B cell (primary cell): Measurements from ENCODE around the gene TNRC6B. TPM values are rescaled to one million over a fixed set of nuclear protein-coding genes. Genes with fewer than 3 reads are reported as not detected.

Experiments used
- ATAC-seq: fragments of 200-7000 bp; cut with Tn5 transposase; one replicate; pipeline ENCODE4 v1.10.0; 2021; ENCODE audit warnings: low read depth, mild to moderate bottlenecking, moderate number of reproducible peaks, moderate library complexity
- CTCF ChIA-PET: fragments of 350-600 bp; sonication (Branson Sonifier 250); formaldehyde crosslinking; loops from one replicate; lab custom pipeline; 2021; ENCODE audit warnings: antibody characterized with exemption, inconsistent platforms; lab: Charles Lee
- POLR2A ChIA-PET: fragments of 350-600 bp; sonication (Branson Sonifier 250); formaldehyde crosslinking; loops from one replicate; lab custom pipeline; 2021; ENCODE audit warnings: antibody characterized with exemption; lab: Charles Lee
- DNase-seq: peaks from one replicate; pipeline ENCODE4 v3.0.0; 2013
- H2AFZ ChIP-seq: 2 replicates; pipeline ENCODE4 v1.6.1; 2012; ENCODE audit warnings: mild to moderate bottlenecking, low read depth, low read length; ENCODE audit not compliant: insufficient read depth, poor library complexity, severe bottlenecking
- H3K27ac ChIP-seq, 2 donors: 1 replicate in 1 of 2; 2 replicates in 1 of 2; pipeline ENCODE4 v1.5.1; 2012 to 2013; ENCODE audit warnings: low read length in 2 of 2, mild to moderate bottlenecking in 2 of 2, moderate library complexity in 1 of 2
- H3K27me3 ChIP-seq, 4 experiments: fragments of 200-600 bp in 1 of 4; sonication (generic) in 1 of 4; replicated peaks in 1 of 4; 1 replicate in 2 of 4; 2 replicates in 2 of 4; pipeline versions ENCODE4 v1.6.1 to v1.7.0; 2013 to 2016; ENCODE audit warnings: low read length in 3 of 4, mild to moderate bottlenecking in 2 of 4, mixed read lengths in 1 of 4, moderate library complexity in 1 of 4; ENCODE audit not compliant: insufficient read depth in 4 of 4, control insufficient read depth in 3 of 4; ENCODE audit errors: control extremely low read depth in 1 of 4
- H3K36me3 ChIP-seq, 2 experiments: replicated peaks in 1 of 2; 1 replicate in 1 of 2; 2 replicates in 1 of 2; pipeline versions ENCODE4 v1.6.1 to v1.7.1; 2013; ENCODE audit warnings: low read length in 1 of 2; ENCODE audit not compliant: insufficient read depth in 2 of 2, control insufficient read depth in 1 of 2; ENCODE audit errors: control extremely low read depth in 1 of 2, extremely low read depth in 1 of 2
- H3K4me1 ChIP-seq, 2 donors: fragments of 200-600 bp in 1 of 2; sonication (generic) in 1 of 2; 1 replicate in 1 of 2; 2 replicates in 1 of 2; pipeline versions ENCODE4 v1.5.1 to v1.6.1; 2013 to 2017; ENCODE audit warnings: low read length in 2 of 2; ENCODE audit not compliant: control insufficient read depth in 2 of 2, insufficient read depth in 2 of 2
- H3K4me2 ChIP-seq: replicated peaks from 2 replicates; pipeline ENCODE3; 2012; ENCODE audit warnings: mild to moderate bottlenecking, low read depth, low read length; ENCODE audit not compliant: poor library complexity, severe bottlenecking
- H3K4me3 ChIP-seq, 5 experiments: fragments of 200-600 bp in 1 of 5; sonication (generic) in 1 of 5; 1 replicate in 3 of 5; 2 replicates in 2 of 5; pipeline versions ENCODE4 v1.5.1 to v1.7.0; 2011 to 2016; ENCODE audit warnings: low read length in 4 of 5, mild to moderate bottlenecking in 4 of 5, low read depth in 2 of 5, control low read depth in 1 of 5, moderate library complexity in 1 of 5; ENCODE audit not compliant: insufficient read depth in 1 of 5; ENCODE audit errors: control extremely low read depth in 1 of 5, extremely low read depth in 1 of 5
- H3K79me2 ChIP-seq: fragments of 200-600 bp; sonication (generic); one replicate; pipeline ENCODE4 v1.6.0; 2016; ENCODE audit warnings: low read length; ENCODE audit not compliant: control insufficient read depth, insufficient read depth
- H3K9ac ChIP-seq: fragments of 200-600 bp; sonication (generic); 2 replicates; pipeline ENCODE4 v1.6.1; 2017; ENCODE audit warnings: mild to moderate bottlenecking, low read length, moderate library complexity
- H3K9me3 ChIP-seq, 3 donors: one replicate each; pipeline versions ENCODE4 v1.6.1 to v1.7.1; 2013; ENCODE audit warnings: low read length in 2 of 3; ENCODE audit not compliant: control insufficient read depth in 2 of 3, insufficient read depth in 1 of 3; ENCODE audit errors: control extremely low read depth in 1 of 3
- H4K20me1 ChIP-seq: 2 replicates; pipeline ENCODE4 v1.6.0; 2012; ENCODE audit warnings: mild to moderate bottlenecking, low read length; ENCODE audit not compliant: insufficient read depth, control insufficient read depth, poor library complexity, severe bottlenecking
- H3K27ac Mint-ChIP-seq: one replicate; pipeline ENCODE4 v1.8.0; 2021; ENCODE audit warnings: mixed read lengths
- H3K27me3 Mint-ChIP-seq: one replicate; pipeline ENCODE4 v1.8.0; 2021; ENCODE audit warnings: mixed read lengths
- H3K4me1 Mint-ChIP-seq: one replicate; pipeline ENCODE4 v1.8.0; 2021; ENCODE audit warnings: mixed read lengths
- H3K4me3 Mint-ChIP-seq: one replicate; pipeline ENCODE4 v1.8.0; 2021; ENCODE audit warnings: mixed read lengths
- H3K9me3 Mint-ChIP-seq: one replicate; pipeline ENCODE4 v1.8.0; 2022; ENCODE audit warnings: mixed read lengths; ENCODE audit not compliant: insufficient read depth
- CTCF ChIP-seq: fragments of 200-600 bp; IDR thresholded peaks from one replicate; pipeline ENCODE4 v1.8.0; 2022; ENCODE audit warnings: antibody characterized with exemption, mild to moderate bottlenecking
- EZH2 ChIP-seq: IDR thresholded peaks from 2 replicates; pipeline ENCODE4 v1.6.1; 2012; ENCODE audit warnings: borderline replicate concordance, low read depth, mild to moderate bottlenecking, moderate library complexity, low read length; ENCODE audit not compliant: insufficient read depth, poor library complexity, severe bottlenecking
- WGBS: methylation state at CpG from one replicate; pipeline ENCODE4 v1.1.5; 2013; ENCODE audit warnings: missing lambda C conversion rate; ENCODE audit not compliant: insufficient coverage; 5-methylcytosine and 5-hydroxymethylcytosine counted together
- intact Hi-C: fragments of 100-400 bp; cut with micrococcal nuclease; formaldehyde crosslinking; loops from one replicate; pipeline ENCODE4 v1.10.0; 2022
- polyA plus RNA-seq: library from polyadenylated mRNA; depleted of rRNA; stranded (reverse); fragments of >200 nt; gene quantifications from 2 replicates; pipeline ENCODE4 v1.2.3, GENCODE V29; 2012
- total RNA-seq, 2 donors: library from RNA; stranded (reverse); fragments of 120-200 nt in 1 of 2; gene quantifications; 1 replicate in 1 of 2; 2 replicates in 1 of 2; pipeline versions ENCODE4 v1.2.3 to v1.2.4, GENCODE V29; 2013 to 2022

TNRC6B gene
- total and polyA plus RNA-seq, 2 donors (not counting 1 experiment from before 2014, with no cell fraction given), result 28.8 to 210 TPM

GRCh38 chr22:40345271-40345670 lies 167.5 kb downstream of the TNRC6B start:
- H3K4me3 ChIP-seq, result peak overlapping the region in 3 of 5 experiments; percentile 84 to 92 (median 91)
- peaks cover 0 to 12% of the 10 kb centered on the region in 2 experiments for H3K36me3 ChIP-seq
- Mint-ChIP-seq H3K4me1 (peaks cover 32% of the 10 kb centered on the region), H3K9me3 (no peaks in the 10 kb centered on the region), H3K4me3 (peak overlapping the region; percentile 98), H3K27me3 (no peaks in the 10 kb centered on the region), H3K27ac (no peak overlapping the region)
- 83% methylated on average over 1 of the region's 6 CpGs for WGBS
- no peaks in the 10 kb centered on the region for H3K27me3 ChIP-seq
- H3K4me1 ChIP-seq, result peaks cover 11 to 27% of the 10 kb centered on the region in 2 donors
- no peak overlapping the region for H3K27ac ChIP-seq
- no peaks in the 10 kb centered on the region for H3K9me3 ChIP-seq
- ATAC-seq, result no peak
- intact Hi-C loops, result loop anchor here (5.0 kb wide), 1 partner anchor 942 kb away; the partner anchor contains the start of gene RANGAP1
- H4K20me1 ChIP-seq, result peaks cover 11% of the 10 kb centered on the region
- ChIA-PET POLR2A (interaction anchor here (0.6 to 1.2 kb wide), 4 partner anchors 55 to 1048 kb away, joined by 3 to 5 read pairs (median 4); no protein-coding TSS in a partner anchor), CTCF (interaction anchor here (0.6 to 1.5 kb wide), 5 partner anchors 9 to 817 kb away, joined by 3 to 5 read pairs (median 4); no protein-coding TSS in a partner anchor)
- peak overlapping the region; percentile 89 for H2AFZ ChIP-seq
- DNase-seq, result no peak
- TF ChIP-seq CTCF (no peak), EZH2 (no peak)
- H3K79me2 ChIP-seq, result peaks cover 39% of the 10 kb centered on the region
- H3K4me2 ChIP-seq, result peak overlapping the region; percentile 77
- H3K9ac ChIP-seq, result peak overlapping the region; percentile 79

GRCh38 chr22:40345815-40346184 lies 168.1 kb downstream of the TNRC6B start:
- POLR2A ChIA-PET, result interaction anchor here (0.5 to 1.2 kb wide), 5 partner anchors 168 to 1579 kb away, joined by 4 to 6 read pairs (median 4); partner anchors contain the start of gene TNRC6B
- Histone ChIP-seq H3K36me3 (peaks cover 0 to 17% of the 10 kb centered on the region in 2 experiments), H3K79me2 (peaks cover 44% of the 10 kb centered on the region), H4K20me1 (peaks cover 11% of the 10 kb centered on the region), H3K27me3 (no peaks in the 10 kb centered on the region), H3K9ac (peak overlapping the region; percentile 79), H3K4me2 (peak overlapping the region; percentile 77), H3K9me3 (no peaks in the 10 kb centered on the region), H3K4me3 (peak overlapping the region; percentile 84 to 92 (median 85)), H3K27ac (peak overlapping the region; percentile 74 to 75), H2AFZ (peak overlapping the region; percentile 89), H3K4me1 (peaks cover 11 to 27% of the 10 kb centered on the region in 2 donors)
- no peak for TF ChIP-seq CTCF
- no peak for TF ChIP-seq EZH2
- intact Hi-C loops, result loop anchor here (1.0 to 5.0 kb wide), 5 partner anchors 25 to 942 kb away; partner anchors contain the start of genes MRTFA, RANGAP1, SGSM3 and SLC25A17
- peaks cover 32% of the 10 kb centered on the region for H3K4me1 Mint-ChIP-seq
- peak overlapping the region; percentile 97 for H3K27ac Mint-ChIP-seq
- CTCF ChIA-PET, result interaction anchor here (0.6 to 2.7 kb wide), 4 partner anchors 10 to 811 kb away, joined by 3 to 5 read pairs (median 4); no protein-coding TSS in a partner anchor
- WGBS, result under 1% methylated on average over 17 of the region's 20 CpGs
- DNase-seq (no peak), ATAC-seq (peak; percentile 31)
- H3K27me3 Mint-ChIP-seq, result no peaks in the 10 kb centered on the region
- no peaks in the 10 kb centered on the region for H3K9me3 Mint-ChIP-seq
- peak overlapping the region; percentile 98 for H3K4me3 Mint-ChIP-seq
